HG03135 (cell line): ENCODE data around the gene SETD2.

ENCODE experiments used
- ATAC-seq: cut with Tn5 transposase; IDR thresholded peaks from one replicate; pipeline ENCODE4 v1.9.1; 2021; ENCODE audit warnings: mild to moderate bottlenecking, moderate library complexity; ENCODE audit not compliant: unreplicated experiment

SETD2 gene

GRCh38 chr3:46970391-46971091, 193.4 kb downstream of the SETD2 start:
- ATAC-seq: no peak

DNA sequence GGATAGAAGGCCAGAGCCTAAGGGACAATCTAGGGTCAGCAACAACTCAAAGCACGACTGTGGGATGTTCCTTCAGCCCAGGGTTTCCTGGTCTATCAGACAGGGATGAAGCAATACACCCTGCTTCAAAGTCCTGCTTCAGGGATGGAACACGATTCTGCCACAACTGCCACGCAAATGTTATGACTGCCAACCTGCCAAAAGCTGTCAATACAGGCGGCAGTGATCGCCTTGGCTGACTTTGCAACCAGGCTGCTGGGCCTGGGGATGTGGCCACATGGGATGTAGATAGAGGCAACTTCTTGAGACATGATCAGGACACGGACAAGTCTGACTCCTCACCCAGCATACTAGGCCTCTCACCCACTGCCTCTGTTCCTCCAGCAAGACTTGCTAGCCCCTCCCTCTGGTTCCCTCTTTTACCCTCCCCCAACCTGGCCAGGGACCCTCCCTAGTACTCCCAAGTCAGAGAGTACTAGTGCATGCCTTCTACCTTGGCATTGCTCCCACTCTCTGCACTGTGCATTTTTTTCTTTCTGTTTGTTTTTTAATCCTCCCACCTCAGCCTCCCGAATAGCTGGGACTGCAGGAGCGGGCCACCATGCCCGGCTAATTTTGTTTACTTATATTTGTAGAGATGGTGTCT, 195.0 kb downstream of the SETD2 start:
- no peak for ATAC-seq

DNA sequence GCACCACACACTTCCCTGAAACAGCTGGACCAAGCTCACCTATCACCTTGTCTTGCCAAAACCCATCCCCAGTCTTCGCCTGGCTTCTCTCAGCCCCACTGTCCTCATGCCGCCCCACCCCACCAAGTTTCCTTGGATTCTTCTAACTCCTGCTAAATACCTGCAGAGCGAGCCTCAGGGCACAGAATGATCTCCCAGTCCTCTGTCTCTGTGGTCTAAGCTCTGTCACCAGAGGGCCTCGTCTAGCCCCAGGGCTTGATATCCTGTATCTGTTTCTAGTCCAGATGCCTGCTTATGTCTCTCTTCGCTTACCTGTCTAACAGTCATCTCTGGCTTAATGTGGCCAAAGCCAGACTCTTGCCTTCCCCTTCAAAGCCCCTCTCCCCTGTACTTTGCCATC, 197.1 kb downstream of the SETD2 start:
- ATAC-seq: no peak
